Measurements from ENCODE around the gene CRYBG1.

Gene CRYBG1

DNA sequence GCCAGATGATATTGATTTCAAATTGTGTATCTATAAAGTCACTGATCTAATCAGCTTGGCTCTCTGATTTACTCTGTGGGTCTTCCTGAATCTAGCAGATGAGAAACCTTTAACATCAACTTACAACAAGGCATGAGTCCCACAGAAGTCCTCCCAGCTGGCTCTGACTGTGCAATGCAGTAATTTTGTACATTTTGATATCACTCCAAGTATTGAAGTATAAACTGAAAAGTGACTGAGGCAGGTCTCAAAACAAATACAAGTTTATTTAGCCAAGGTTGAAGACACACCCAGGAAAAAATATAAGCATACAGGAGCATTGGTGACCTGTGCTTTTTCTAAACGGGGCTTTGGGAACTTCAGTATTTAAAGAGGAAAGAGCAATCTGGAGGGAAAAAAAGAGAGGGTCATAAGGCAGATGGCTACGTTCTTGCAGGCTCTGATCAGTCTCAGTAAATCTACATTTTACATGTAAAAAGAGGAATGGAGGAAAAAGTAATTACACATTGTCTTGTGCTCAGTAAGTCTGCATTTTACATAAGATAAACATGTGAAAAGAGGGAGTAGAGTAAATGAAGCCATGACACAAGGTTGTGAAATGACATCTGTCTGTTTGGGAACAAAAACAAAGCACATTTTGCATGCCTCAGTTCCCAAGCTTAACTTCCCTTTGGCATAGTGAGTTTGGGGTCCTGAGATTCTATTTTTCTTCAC, 59.5 kb downstream of the CRYBG1 start:
- Histone ChIP-seq H3K4me2 (ENCODE audit: low read depth, low read length) (no peak overlapping the region), H3F3A (ENCODE audit: insufficient read depth, low read length) (no peaks in the 10 kb centered on the region), H4K20me1 (ENCODE audit: insufficient read depth, low read length) (no peaks in the 10 kb centered on the region), H3K79me2 (ENCODE audit: low read length) (no peaks in the 10 kb centered on the region), H3K27ac (ENCODE audit: low read length) (no peak overlapping the region), H3K36me3 (replicated peaks; ENCODE audit: insufficient read depth, low read length) (no peaks in the 10 kb centered on the region), H3K4me1 (ENCODE audit: low read length) (0 out of 2 replicates have a peak, but pooled peaks cover 4% of the 10 kb centered on the region), H2AFZ (ENCODE audit: low read length) (no peak overlapping the region), H3K27me3 (replicated peaks; ENCODE audit: insufficient read depth, low read length) (no peaks in the 10 kb centered on the region), H3K9ac (ENCODE audit: low read length) (no peak overlapping the region), H3K4me3 (ENCODE audit: low read length) (no peak overlapping the region), H3K9me2 (replicated peaks; ENCODE audit: insufficient read depth, low read length) (no peaks in the 10 kb centered on the region), H3K9me3 (replicated peaks; ENCODE audit: insufficient read depth, low read length) (no peaks in the 10 kb centered on the region)
- TF ChIP-seq EZH2phosphoT487 (IDR thresholded peaks at IDR 0.05; ENCODE audit: low read length) (no peak), EZH2 (optimal IDR thresholded peaks at IDR 0.05; ENCODE audit: low read depth, low read length) (no peak)
- TF ChIP-seq, protein P1, sequence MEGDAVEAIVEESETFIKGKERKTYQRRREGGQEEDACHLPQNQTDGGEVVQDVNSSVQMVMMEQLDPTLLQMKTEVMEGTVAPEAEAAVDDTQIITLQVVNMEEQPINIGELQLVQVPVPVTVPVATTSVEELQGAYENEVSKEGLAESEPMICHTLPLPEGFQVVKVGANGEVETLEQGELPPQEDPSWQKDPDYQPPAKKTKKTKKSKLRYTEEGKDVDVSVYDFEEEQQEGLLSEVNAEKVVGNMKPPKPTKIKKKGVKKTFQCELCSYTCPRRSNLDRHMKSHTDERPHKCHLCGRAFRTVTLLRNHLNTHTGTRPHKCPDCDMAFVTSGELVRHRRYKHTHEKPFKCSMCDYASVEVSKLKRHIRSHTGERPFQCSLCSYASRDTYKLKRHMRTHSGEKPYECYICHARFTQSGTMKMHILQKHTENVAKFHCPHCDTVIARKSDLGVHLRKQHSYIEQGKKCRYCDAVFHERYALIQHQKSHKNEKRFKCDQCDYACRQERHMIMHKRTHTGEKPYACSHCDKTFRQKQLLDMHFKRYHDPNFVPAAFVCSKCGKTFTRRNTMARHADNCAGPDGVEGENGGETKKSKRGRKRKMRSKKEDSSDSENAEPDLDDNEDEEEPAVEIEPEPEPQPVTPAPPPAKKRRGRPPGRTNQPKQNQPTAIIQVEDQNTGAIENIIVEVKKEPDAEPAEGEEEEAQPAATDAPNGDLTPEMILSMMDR (IDR thresholded peaks at IDR 0.05; ENCODE audit: low read length), result no peak
- DNase-seq, result no peak

DNA sequence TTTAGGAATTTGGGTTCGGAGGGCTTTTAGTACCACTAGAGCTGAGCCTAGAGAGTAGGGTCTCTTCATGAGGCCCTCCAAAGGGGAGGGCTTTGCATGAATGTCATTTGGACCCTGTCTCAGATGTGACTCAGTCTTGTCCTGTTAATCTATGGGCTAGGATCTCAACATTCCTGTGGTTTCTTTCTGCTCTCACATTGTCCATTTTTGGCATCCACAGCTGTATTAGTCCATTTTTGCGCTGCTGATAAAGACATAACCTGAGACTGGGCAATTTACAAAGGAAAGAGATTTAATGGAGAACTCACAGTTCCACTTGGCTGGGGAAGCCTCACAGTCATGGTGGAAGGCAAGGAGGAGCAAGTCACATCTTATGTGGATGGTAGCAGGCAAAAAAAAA, 61.0 kb downstream of the CRYBG1 start:
- Histone ChIP-seq H3K4me2 (ENCODE audit: low read depth, low read length) (no peak overlapping the region), H3K9me3 (replicated peaks; ENCODE audit: insufficient read depth, low read length) (no peaks in the 10 kb centered on the region), H3K36me3 (replicated peaks; ENCODE audit: insufficient read depth, low read length) (no peaks in the 10 kb centered on the region), H3K79me2 (ENCODE audit: low read length) (no peaks in the 10 kb centered on the region), H3K9me2 (replicated peaks; ENCODE audit: insufficient read depth, low read length) (no peaks in the 10 kb centered on the region), H2AFZ (ENCODE audit: low read length) (no peak overlapping the region), H3K27ac (ENCODE audit: low read length) (no peak overlapping the region), H3F3A (ENCODE audit: insufficient read depth, low read length) (no peaks in the 10 kb centered on the region), H4K20me1 (ENCODE audit: insufficient read depth, low read length) (no peaks in the 10 kb centered on the region), H3K4me3 (ENCODE audit: low read length) (no peak overlapping the region), H3K4me1 (ENCODE audit: low read length) (0 out of 2 replicates have a peak, but pooled peaks cover 4% of the 10 kb centered on the region), H3K27me3 (replicated peaks; ENCODE audit: insufficient read depth, low read length) (no peaks in the 10 kb centered on the region), H3K9ac (ENCODE audit: low read length) (no peak overlapping the region)
- DNase-seq, result no peak
- TF ChIP-seq EZH2 (optimal IDR thresholded peaks at IDR 0.05; ENCODE audit: low read depth, low read length), result no peak
- TF ChIP-seq, protein P1 (IDR thresholded peaks at IDR 0.05; ENCODE audit: low read length), result no peak
- no peak for TF ChIP-seq EZH2phosphoT487 (IDR thresholded peaks at IDR 0.05; ENCODE audit: low read length)

DNA sequence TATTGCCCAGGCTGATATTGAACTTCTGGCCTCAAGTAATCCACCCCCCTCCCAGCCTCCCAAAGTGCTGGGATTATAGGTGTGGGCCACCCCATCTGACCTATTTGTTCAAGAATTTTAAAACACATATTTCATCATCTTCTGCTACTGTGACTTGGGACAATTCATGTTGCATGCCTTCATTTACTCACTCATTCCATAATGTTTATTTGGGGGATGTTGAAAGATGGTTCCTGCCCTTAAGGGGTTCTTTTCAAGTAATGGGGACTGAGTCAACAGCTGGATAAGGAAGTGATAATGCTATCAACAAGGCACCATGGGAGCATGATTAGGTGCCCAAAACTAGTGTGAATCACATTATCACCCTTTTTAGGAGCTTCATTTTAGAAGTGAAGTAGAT, 62.0 kb downstream of the CRYBG1 start:
- Histone ChIP-seq H3K4me1 (ENCODE audit: low read length) (0 out of 2 replicates have a peak, but pooled peaks cover 4% of the 10 kb centered on the region), H3F3A (ENCODE audit: insufficient read depth, low read length) (no peaks in the 10 kb centered on the region), H3K27me3 (replicated peaks; ENCODE audit: insufficient read depth, low read length) (no peaks in the 10 kb centered on the region), H3K9me3 (replicated peaks; ENCODE audit: insufficient read depth, low read length) (no peaks in the 10 kb centered on the region), H3K4me2 (ENCODE audit: low read depth, low read length) (no peak overlapping the region), H3K36me3 (replicated peaks; ENCODE audit: insufficient read depth, low read length) (no peaks in the 10 kb centered on the region), H3K27ac (ENCODE audit: low read length) (no peak overlapping the region), H3K9ac (ENCODE audit: low read length) (no peak overlapping the region), H3K9me2 (replicated peaks; ENCODE audit: insufficient read depth, low read length) (no peaks in the 10 kb centered on the region), H3K79me2 (ENCODE audit: low read length) (no peaks in the 10 kb centered on the region), H3K4me3 (ENCODE audit: low read length) (no peak overlapping the region), H4K20me1 (ENCODE audit: insufficient read depth, low read length) (no peaks in the 10 kb centered on the region), H2AFZ (ENCODE audit: low read length) (no peak overlapping the region)
- TF ChIP-seq, protein P1 (IDR thresholded peaks at IDR 0.05; ENCODE audit: low read length), result no peak
- TF ChIP-seq EZH2 (optimal IDR thresholded peaks at IDR 0.05; ENCODE audit: low read depth, low read length) (no peak), EZH2phosphoT487 (IDR thresholded peaks at IDR 0.05; ENCODE audit: low read length) (no peak)
- DNase-seq, result no peak
